Measurements from ENCODE around the gene KCNQ2. TPM values are rescaled to one million over a fixed set of nuclear protein-coding genes. Genes with fewer than 3 reads are reported as not detected.

KCNQ2 gene
- total RNA-seq, 1 experiment from 2014 or later, result 0.25 TPM

DNA sequence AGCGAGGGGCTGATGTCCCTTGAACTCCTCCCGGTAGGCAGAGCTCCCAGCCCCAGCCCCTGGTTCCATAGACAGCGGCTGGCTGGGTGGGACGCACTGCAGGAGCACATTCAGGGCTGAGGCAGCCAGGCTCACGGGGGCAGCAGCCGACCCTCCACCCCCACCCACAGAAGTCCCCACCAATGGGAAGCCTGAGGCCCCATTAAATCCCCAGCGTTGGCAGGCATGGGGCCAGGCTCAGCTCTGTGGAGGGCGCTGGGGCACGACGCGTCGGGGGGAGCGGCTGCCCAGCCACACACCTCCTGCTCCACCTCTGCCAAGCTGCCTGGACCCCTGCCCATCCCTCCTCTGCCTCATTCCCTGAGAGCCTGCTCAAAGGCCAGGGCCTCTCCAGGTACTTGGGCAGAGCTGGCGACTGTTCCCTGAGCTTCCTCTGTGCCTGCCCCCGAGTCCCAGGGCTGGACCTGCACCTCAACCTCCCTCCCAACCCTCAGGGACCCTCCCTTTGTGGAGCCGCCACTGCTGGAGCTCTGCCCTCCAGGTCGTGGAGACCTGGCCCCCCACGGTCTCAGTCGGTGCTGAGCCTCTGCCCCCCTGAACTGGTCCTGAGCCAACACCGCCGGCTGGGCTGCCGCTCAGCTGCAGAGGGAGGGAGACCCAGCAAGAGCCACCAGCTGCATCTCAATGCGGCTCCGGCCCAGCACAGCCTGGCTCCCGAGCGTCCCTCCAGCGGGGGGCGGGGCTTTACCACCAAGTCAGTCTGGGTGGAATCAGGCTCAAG lies 120.5 kb downstream of the KCNQ2 start:
- intact Hi-C loops (cut with micrococcal nuclease; ENCODE audit: unreplicated experiment), result no loop called here
- no peaks in the 10 kb centered on the region for H3K4me1 ChIP-seq
- H3K4me1 Mint-ChIP-seq (ENCODE audit: low read depth, unreplicated experiment), result no peaks in the 10 kb centered on the region
- peaks cover 38% of the 10 kb centered on the region for H3K9me3 ChIP-seq
- TF ChIP-seq, protein P1, sequence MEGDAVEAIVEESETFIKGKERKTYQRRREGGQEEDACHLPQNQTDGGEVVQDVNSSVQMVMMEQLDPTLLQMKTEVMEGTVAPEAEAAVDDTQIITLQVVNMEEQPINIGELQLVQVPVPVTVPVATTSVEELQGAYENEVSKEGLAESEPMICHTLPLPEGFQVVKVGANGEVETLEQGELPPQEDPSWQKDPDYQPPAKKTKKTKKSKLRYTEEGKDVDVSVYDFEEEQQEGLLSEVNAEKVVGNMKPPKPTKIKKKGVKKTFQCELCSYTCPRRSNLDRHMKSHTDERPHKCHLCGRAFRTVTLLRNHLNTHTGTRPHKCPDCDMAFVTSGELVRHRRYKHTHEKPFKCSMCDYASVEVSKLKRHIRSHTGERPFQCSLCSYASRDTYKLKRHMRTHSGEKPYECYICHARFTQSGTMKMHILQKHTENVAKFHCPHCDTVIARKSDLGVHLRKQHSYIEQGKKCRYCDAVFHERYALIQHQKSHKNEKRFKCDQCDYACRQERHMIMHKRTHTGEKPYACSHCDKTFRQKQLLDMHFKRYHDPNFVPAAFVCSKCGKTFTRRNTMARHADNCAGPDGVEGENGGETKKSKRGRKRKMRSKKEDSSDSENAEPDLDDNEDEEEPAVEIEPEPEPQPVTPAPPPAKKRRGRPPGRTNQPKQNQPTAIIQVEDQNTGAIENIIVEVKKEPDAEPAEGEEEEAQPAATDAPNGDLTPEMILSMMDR (IDR thresholded peaks at IDR 0.05; ENCODE audit: insufficient read depth in 1 of 2, low read depth in 1 of 2, low read length in 1 of 2, severe bottlenecking in 1 of 2, unreplicated experiment in 1 of 2), result no peak
- H3K27me3 Mint-ChIP-seq (ENCODE audit: insufficient read depth, unreplicated experiment), result peaks cover 3% of the 10 kb centered on the region
- no peaks in the 10 kb centered on the region for H3K27me3 ChIP-seq (replicated peaks; ENCODE audit: control insufficient read depth, insufficient read depth, low read length)
- no peak overlapping the region for H3K27ac Mint-ChIP-seq (ENCODE audit: unreplicated experiment)
- peaks cover 14% of the 10 kb centered on the region for H3K9me3 Mint-ChIP-seq (ENCODE audit: unreplicated experiment)
- no peak overlapping the region for H3K4me3 ChIP-seq (ENCODE audit: low read depth, low read length)
- no peak overlapping the region for H3K4me3 Mint-ChIP-seq (ENCODE audit: unreplicated experiment)
- no TSS peak for BruUV-seq (replicated peaks)
- CTCF ChIA-PET, result interaction anchor here (0.6 to 1.2 kb wide), 2 partner anchors 129 to 186 kb away, joined by 3 read pairs; no protein-coding TSS in a partner anchor
- no peak for DNase-seq
- no peaks in the 10 kb centered on the region for H3K36me3 Mint-ChIP-seq (ENCODE audit: insufficient read depth, unreplicated experiment)
- POLR2A ChIA-PET, result no interaction called here
- no peaks in the 10 kb centered on the region for H3K36me3 ChIP-seq (ENCODE audit: control insufficient read depth, insufficient read depth, low read length)

DNA sequence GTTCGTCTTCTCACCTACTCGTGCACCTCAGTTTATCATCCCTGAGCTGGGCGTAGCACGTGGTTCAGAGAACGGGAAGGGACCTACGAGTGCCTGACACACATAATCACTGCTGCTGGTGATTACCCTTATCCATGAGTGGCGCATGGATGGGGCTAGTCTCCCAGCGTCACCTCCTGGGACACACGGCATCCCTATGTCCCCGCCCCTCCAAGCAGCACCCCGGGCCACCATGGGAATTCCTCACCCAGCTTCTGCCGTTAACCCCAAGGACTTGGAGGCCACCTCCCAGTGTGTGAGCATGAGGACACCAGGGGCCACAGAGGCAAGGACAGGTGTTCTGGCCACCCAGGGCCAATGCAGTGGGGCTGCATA lies 121.1 kb downstream of the KCNQ2 start:
- H3K4me1 ChIP-seq, result peaks cover 5% of the 10 kb centered on the region; the same call in 1 of the 2 replicates
- BruUV-seq (replicated peaks), result no TSS peak
- ChIA-PET CTCF (interaction anchor here (1.2 kb wide), 1 partner anchor 128 kb away, joined by 3 read pairs; no protein-coding TSS in a partner anchor), POLR2A (no interaction called here)
- Mint-ChIP-seq H3K9me3 (ENCODE audit: unreplicated experiment) (peaks cover 14% of the 10 kb centered on the region), H3K27me3 (ENCODE audit: insufficient read depth, unreplicated experiment) (peaks cover 3% of the 10 kb centered on the region), H3K36me3 (ENCODE audit: insufficient read depth, unreplicated experiment) (no peaks in the 10 kb centered on the region), H3K4me1 (ENCODE audit: low read depth, unreplicated experiment) (no peaks in the 10 kb centered on the region), H3K27ac (ENCODE audit: unreplicated experiment) (no peak overlapping the region), H3K4me3 (ENCODE audit: unreplicated experiment) (no peak overlapping the region)
- H3K4me3 ChIP-seq (ENCODE audit: low read depth, low read length), result no peak overlapping the region
- TF ChIP-seq, protein P1 (IDR thresholded peaks at IDR 0.05; ENCODE audit: insufficient read depth in 1 of 2, low read depth in 1 of 2, low read length in 1 of 2, severe bottlenecking in 1 of 2, unreplicated experiment in 1 of 2), result no peak
- H3K36me3 ChIP-seq (ENCODE audit: control insufficient read depth, insufficient read depth, low read length), result no peaks in the 10 kb centered on the region
- H3K27me3 ChIP-seq (replicated peaks; ENCODE audit: control insufficient read depth, insufficient read depth, low read length), result no peaks in the 10 kb centered on the region
- intact Hi-C loops (cut with micrococcal nuclease; ENCODE audit: unreplicated experiment), result no loop called here
- no peak for DNase-seq
- peaks cover 35% of the 10 kb centered on the region for H3K9me3 ChIP-seq

DNA sequence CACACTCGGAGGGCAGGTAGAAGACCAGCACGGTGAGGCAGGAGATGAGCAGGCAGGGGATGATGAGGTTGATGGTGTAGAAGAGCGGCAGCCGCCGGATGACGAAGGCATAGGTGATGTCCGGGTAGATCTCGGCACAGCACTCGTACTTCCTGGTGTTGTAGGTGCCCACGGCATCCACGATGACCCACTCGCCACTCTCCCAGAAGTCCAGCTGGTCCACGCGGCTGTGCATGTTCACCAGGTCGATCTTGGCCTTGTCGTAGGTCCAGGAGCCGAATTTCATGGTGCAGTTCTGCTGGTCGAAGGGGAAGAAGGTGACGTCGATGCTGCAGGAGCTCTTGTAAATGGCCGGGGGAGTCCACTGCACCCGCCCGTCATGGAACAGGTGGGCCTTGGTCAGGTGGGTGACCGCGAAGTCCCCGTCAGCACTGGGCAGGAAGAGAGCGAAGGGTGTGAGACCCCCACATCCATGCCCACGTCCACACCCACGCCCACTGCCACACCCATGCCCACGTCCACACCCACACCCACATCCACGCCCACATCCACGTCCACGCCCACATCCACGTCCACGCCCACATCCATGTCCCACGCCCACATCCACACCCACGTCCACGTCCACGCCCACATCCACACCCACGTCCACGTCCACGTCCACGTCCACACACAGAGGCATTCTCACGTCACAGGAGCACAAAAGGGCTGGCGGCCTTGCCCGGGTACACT lies 121.7 kb downstream of the KCNQ2 start:
- Mint-ChIP-seq H3K27ac (ENCODE audit: unreplicated experiment) (no peak overlapping the region), H3K4me1 (ENCODE audit: low read depth, unreplicated experiment) (no peaks in the 10 kb centered on the region), H3K4me3 (ENCODE audit: unreplicated experiment) (peak overlapping the region; percentile 30), H3K36me3 (ENCODE audit: insufficient read depth, unreplicated experiment) (no peaks in the 10 kb centered on the region), H3K27me3 (ENCODE audit: insufficient read depth, unreplicated experiment) (peaks cover 3% of the 10 kb centered on the region), H3K9me3 (ENCODE audit: unreplicated experiment) (peaks cover 14% of the 10 kb centered on the region)
- intact Hi-C loops (cut with micrococcal nuclease; ENCODE audit: unreplicated experiment), result no loop called here
- CTCF ChIA-PET, result no interaction called here
- no peak overlapping the region for H3K4me3 ChIP-seq (ENCODE audit: low read depth, low read length)
- no TSS peak for BruUV-seq (replicated peaks)
- H3K36me3 ChIP-seq (ENCODE audit: control insufficient read depth, insufficient read depth, low read length), result no peaks in the 10 kb centered on the region
- H3K4me1 ChIP-seq, result peaks cover 10% of the 10 kb centered on the region; the same call in 1 of the 2 replicates
- POLR2A ChIA-PET, result no interaction called here
- TF ChIP-seq, protein P1 (IDR thresholded peaks at IDR 0.05; ENCODE audit: insufficient read depth in 1 of 2, low read depth in 1 of 2, low read length in 1 of 2, severe bottlenecking in 1 of 2, unreplicated experiment in 1 of 2), result no peak
- no peak for DNase-seq
- H3K27me3 ChIP-seq (replicated peaks; ENCODE audit: control insufficient read depth, insufficient read depth, low read length), result no peaks in the 10 kb centered on the region
- peaks cover 34% of the 10 kb centered on the region for H3K9me3 ChIP-seq

Other genes with a start within 250 kb of the KCNQ2 start
- gene BIRC7, start 236.8 kb downstream of the KCNQ2 start, total RNA-seq (2022), result 0.42 and 0.54 TPM in 2 replicates
- gene NKAIN4, start 218.2 kb downstream of the KCNQ2 start, total RNA-seq (2022), result 2.1 and 2.7 TPM in 2 replicates
- 275 and 286 TPM in 2 replicates for gene ARFGAP1, start 199.8 kb downstream of the KCNQ2 start, total RNA-seq (2022)
- gene COL20A1, start 179.5 kb downstream of the KCNQ2 start, total RNA-seq (2022), result 0.27 and 0.32 TPM in 2 replicates
- gene CHRNA4, start 111.3 kb downstream of the KCNQ2 start, total RNA-seq (2022), result 0.11 and 0.65 TPM in 2 replicates
- 25.2 and 32.0 TPM in 2 replicates for gene EEF1A2, start 26.4 kb upstream of the KCNQ2 start, total RNA-seq (2022)
- 511 and 634 TPM in 2 replicates for gene PPDPF, start 48.1 kb upstream of the KCNQ2 start, total RNA-seq (2022)
- gene PTK6, start 64.7 kb upstream of the KCNQ2 start, total RNA-seq (2022), result 0.42 and 0.64 TPM in 2 replicates
- not detected in 2 replicates for gene SRMS, start 75.1 kb upstream of the KCNQ2 start, total RNA-seq (2022)
- gene FNDC11, start 81.5 kb upstream of the KCNQ2 start, total RNA-seq (2022), result 0.39 TPM in 1 of 2 replicates, not detected in the other
- gene HELZ2, start 101.6 kb upstream of the KCNQ2 start, total RNA-seq (2022), result 35.2 and 36.5 TPM in 2 replicates
- 20.6 and 21.5 TPM in 2 replicates for gene GMEB2, start 154.4 kb upstream of the KCNQ2 start, total RNA-seq (2022)
- gene STMN3, start 180.8 kb upstream of the KCNQ2 start, total RNA-seq (2022), result 27.4 and 27.9 TPM in 2 replicates
- 51.1 and 61.6 TPM in 2 replicates for gene RTEL1, start 185.7 kb upstream of the KCNQ2 start, total RNA-seq (2022)
- not detected in 2 replicates for gene TNFRSF6B, start 224.0 kb upstream of the KCNQ2 start, total RNA-seq (2022)
- 119 and 126 TPM in 2 replicates for gene ARFRP1, start 235.3 kb upstream of the KCNQ2 start, total RNA-seq (2022)
- gene ZGPAT, start 235.4 kb upstream of the KCNQ2 start, total RNA-seq (2022), result 69.3 and 74.7 TPM in 2 replicates

All from Caco-2 (cell line).